ENCODE measurements around the gene DDIT4. TPM values are rescaled to one million over a fixed set of nuclear protein-coding genes. Genes with fewer than 3 reads are reported as not detected.

DDIT4 gene
- total and polyA plus RNA-seq, 9 of the 15 experiments (the other 6 are each of a cell fraction or from before 2014, with no cell fraction given) = 8.2 to 675 (median 159) TPM

- TF ChIP-seq PREB (CRISPR knock-in tag; IDR thresholded peaks at IDR 0.05) (no peak), GATA2 (CRISPR knock-in tag; IDR thresholded peaks at IDR 0.05) (no peak), MED1 (CRISPR knock-in tag; IDR thresholded peaks at IDR 0.05; ENCODE audit: borderline replicate concordance) (no peak), ZKSCAN3 (CRISPR knock-in tag; IDR thresholded peaks at IDR 0.05) (no peak), HNRNPH1 (optimal IDR thresholded peaks at IDR 0.05; ENCODE audit: low read depth, low read length) (no peak), SPI1 (IDR thresholded peaks at IDR 0.05; ENCODE audit: borderline replicate concordance, low read depth, low read length) (peak; percentile 78; the same call in 1 of the 2 replicates), NEUROD1 (IDR thresholded peaks at IDR 0.05; ENCODE audit: borderline replicate concordance, low read depth, low read length, partially characterized antibody) (no peak), TAF1 (IDR thresholded peaks at IDR 0.05; ENCODE audit: control insufficient read depth, extremely low read depth, insufficient read depth, low read length, severe bottlenecking) (peak; percentile 24), KLF10 (CRISPR knock-in tag; IDR thresholded peaks at IDR 0.05) (no peak), EWSR1 (IDR thresholded peaks at IDR 0.05; ENCODE audit: borderline replicate concordance, low read depth, partially characterized antibody) (no peak), ZNF561 (CRISPR knock-in tag; conservative IDR thresholded peaks at IDR 0.05) (no peak), E2F4 (CRISPR knock-in tag; IDR thresholded peaks at IDR 0.05; ENCODE audit: low read depth) (no peak), ELF1 (tag; IDR thresholded peaks at IDR 0.05) (0 out of 2 replicates have a peak, but pooled peaks have one; percentile 32), ZNF184 (CRISPR knock-in tag; IDR thresholded peaks at IDR 0.05) (no peak), MXI1 (IDR thresholded peaks at IDR 0.05; ENCODE audit: low read depth, low read length) (no peak), TAL1 (IDR thresholded peaks at IDR 0.05) (peak; percentile 36), DIDO1 (tag; IDR thresholded peaks at IDR 0.05; ENCODE audit: low read depth) (no peak), ZNF583 (CRISPR knock-in tag; IDR thresholded peaks at IDR 0.05) (0 out of 2 replicates have a peak, but pooled peaks have one; percentile 62), TAF9B (IDR thresholded peaks at IDR 0.05; ENCODE audit: partially characterized antibody) (no peak), GTF2B (IDR thresholded peaks at IDR 0.05; ENCODE audit: extremely low read depth, insufficient read length) (no peak), BRD9 (IDR thresholded peaks at IDR 0.05; ENCODE audit: low read depth, partially characterized antibody) (no peak), ZNF121 (CRISPR knock-in tag; conservative IDR thresholded peaks at IDR 0.05) (no peak), RBM14 (IDR thresholded peaks at IDR 0.05; ENCODE audit: borderline replicate concordance, insufficient read depth, low read depth, low read length) (no peak)
Observed at GRCh38 chr10:72254813-72255568, 18.7 kb upstream of the DDIT4 start (continued).
